ENCODE measurements around the gene ECE1. TPM values are rescaled to one million over a fixed set of nuclear protein-coding genes. Genes with fewer than 3 reads are reported as not detected.

ECE1 gene
- total RNA-seq, 1 experiment from 2014 or later = 101 TPM

DNA sequence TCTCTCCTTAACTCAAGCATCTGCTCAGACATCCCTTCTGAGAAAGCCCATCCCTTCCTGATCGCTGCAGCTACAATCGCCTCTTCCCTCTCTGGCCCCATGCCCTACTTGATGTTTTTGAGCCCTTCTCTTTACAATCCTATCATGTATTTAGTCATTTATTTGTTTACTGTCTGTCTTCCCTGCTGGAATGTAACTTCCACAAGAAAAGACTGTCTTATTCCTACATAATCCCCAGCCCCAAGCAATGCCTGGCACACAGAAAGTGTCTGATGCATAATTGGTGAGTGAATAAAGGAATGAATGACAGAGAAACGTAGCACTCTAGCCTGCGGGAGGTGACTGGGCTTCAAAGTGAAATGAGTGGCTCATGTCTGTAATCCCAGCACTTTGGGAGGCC, 25.4 kb downstream of the ECE1 start:
- intact Hi-C loops (cut with micrococcal nuclease; ENCODE audit: unreplicated experiment) = no loop called here
- no TSS peak for BruUV-seq (replicated peaks)
- DNase-seq = no peak

DNA sequence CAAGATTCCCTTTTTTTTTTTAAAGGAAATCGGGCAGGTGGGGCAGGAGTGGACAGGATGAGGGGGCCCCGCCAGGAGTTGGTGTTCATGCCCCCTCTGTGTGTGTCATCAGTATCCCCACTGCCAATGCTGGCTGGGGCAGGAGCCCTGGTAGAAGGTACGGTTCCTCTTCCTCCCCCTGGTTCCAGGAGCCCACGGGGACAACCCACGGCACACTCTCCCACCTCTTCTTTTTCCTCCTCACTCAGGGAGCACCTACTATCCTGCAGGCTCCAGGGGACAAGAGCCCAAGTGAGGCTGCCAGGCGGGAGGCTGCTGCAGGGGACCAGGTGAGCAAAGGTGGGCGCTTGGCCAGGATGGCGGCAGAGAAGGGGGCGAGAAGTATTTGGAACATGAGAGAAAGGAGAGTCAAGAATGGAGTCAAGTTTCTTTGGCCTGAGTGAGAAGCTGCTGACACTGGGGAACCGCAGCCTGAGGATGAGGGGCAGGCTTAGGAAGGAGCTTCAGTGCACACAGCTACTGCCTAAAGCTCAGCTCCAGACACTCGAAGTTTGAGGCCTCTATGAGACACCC, 26.5 kb downstream of the ECE1 start:
- H3K27me3 Mint-ChIP-seq (ENCODE audit: unreplicated experiment) = no peaks in the 10 kb centered on the region
- H3K27ac Mint-ChIP-seq (ENCODE audit: unreplicated experiment) = no peak overlapping the region
- no peak for DNase-seq
- intact Hi-C loops (cut with micrococcal nuclease; ENCODE audit: unreplicated experiment) = no loop called here
- H3K36me3 Mint-ChIP-seq (ENCODE audit: insufficient read depth, unreplicated experiment) = peaks cover 38% of the 10 kb centered on the region
- no peak overlapping the region for H3K4me3 Mint-ChIP-seq (ENCODE audit: low read depth, unreplicated experiment)
- TF ChIP-seq, protein P1, sequence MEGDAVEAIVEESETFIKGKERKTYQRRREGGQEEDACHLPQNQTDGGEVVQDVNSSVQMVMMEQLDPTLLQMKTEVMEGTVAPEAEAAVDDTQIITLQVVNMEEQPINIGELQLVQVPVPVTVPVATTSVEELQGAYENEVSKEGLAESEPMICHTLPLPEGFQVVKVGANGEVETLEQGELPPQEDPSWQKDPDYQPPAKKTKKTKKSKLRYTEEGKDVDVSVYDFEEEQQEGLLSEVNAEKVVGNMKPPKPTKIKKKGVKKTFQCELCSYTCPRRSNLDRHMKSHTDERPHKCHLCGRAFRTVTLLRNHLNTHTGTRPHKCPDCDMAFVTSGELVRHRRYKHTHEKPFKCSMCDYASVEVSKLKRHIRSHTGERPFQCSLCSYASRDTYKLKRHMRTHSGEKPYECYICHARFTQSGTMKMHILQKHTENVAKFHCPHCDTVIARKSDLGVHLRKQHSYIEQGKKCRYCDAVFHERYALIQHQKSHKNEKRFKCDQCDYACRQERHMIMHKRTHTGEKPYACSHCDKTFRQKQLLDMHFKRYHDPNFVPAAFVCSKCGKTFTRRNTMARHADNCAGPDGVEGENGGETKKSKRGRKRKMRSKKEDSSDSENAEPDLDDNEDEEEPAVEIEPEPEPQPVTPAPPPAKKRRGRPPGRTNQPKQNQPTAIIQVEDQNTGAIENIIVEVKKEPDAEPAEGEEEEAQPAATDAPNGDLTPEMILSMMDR (IDR thresholded peaks at IDR 0.05; ENCODE audit: unreplicated experiment) = no peak
- BruUV-seq (replicated peaks) = no TSS peak
- H3K4me1 Mint-ChIP-seq (ENCODE audit: low read depth, unreplicated experiment) = peaks cover 49% of the 10 kb centered on the region
- CTCF ChIA-PET = no interaction called here
- H3K9me3 Mint-ChIP-seq (ENCODE audit: low read depth, unreplicated experiment) = no peaks in the 10 kb centered on the region

More for the DNA sequence above, 25.4 kb downstream of the ECE1 start:
- H3K27ac Mint-ChIP-seq (ENCODE audit: unreplicated experiment) = peak overlapping the region; percentile 16
- H3K27me3 Mint-ChIP-seq (ENCODE audit: unreplicated experiment) = no peaks in the 10 kb centered on the region
- H3K36me3 Mint-ChIP-seq (ENCODE audit: insufficient read depth, unreplicated experiment) = peaks cover 40% of the 10 kb centered on the region
- CTCF ChIA-PET = no interaction called here
- TF ChIP-seq, protein P1 (IDR thresholded peaks at IDR 0.05; ENCODE audit: unreplicated experiment) = no peak
- H3K9me3 Mint-ChIP-seq (ENCODE audit: low read depth, unreplicated experiment) = no peaks in the 10 kb centered on the region
- peaks cover 49% of the 10 kb centered on the region for H3K4me1 Mint-ChIP-seq (ENCODE audit: low read depth, unreplicated experiment)
- no peak overlapping the region for H3K4me3 Mint-ChIP-seq (ENCODE audit: low read depth, unreplicated experiment)

DNA sequence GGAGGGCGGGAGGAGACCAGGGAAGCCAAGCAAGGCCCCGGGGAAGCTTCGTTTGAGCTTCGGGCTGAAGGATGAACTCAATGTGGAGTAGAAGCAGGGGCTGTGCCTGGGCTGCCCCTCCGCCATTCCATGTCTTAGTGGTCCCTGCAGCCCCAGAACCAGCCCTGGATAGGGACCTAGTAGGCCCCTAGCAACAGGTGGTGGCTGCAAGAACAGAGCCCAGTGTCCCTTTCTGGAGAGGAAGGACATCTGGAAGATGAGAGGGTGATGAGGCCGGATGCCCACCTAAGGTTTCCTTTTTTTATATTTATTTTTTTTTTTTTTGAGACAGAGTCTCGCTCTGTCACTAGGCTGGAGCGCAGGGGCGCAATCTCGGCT, 27.2 kb downstream of the ECE1 start:
- no TSS peak for BruUV-seq (replicated peaks)
- H3K27ac Mint-ChIP-seq (ENCODE audit: unreplicated experiment) = no peak overlapping the region
- intact Hi-C loops (cut with micrococcal nuclease; ENCODE audit: unreplicated experiment) = no loop called here
- DNase-seq = no peak
- no peaks in the 10 kb centered on the region for H3K27me3 Mint-ChIP-seq (ENCODE audit: unreplicated experiment)
- peaks cover 42% of the 10 kb centered on the region for H3K4me1 Mint-ChIP-seq (ENCODE audit: low read depth, unreplicated experiment)
- no peaks in the 10 kb centered on the region for H3K9me3 Mint-ChIP-seq (ENCODE audit: low read depth, unreplicated experiment)
- no peak overlapping the region for H3K4me3 Mint-ChIP-seq (ENCODE audit: low read depth, unreplicated experiment)
- TF ChIP-seq, protein P1 (IDR thresholded peaks at IDR 0.05; ENCODE audit: unreplicated experiment) = no peak
- CTCF ChIA-PET = no interaction called here
- peaks cover 31% of the 10 kb centered on the region for H3K36me3 Mint-ChIP-seq (ENCODE audit: insufficient read depth, unreplicated experiment)

DNA sequence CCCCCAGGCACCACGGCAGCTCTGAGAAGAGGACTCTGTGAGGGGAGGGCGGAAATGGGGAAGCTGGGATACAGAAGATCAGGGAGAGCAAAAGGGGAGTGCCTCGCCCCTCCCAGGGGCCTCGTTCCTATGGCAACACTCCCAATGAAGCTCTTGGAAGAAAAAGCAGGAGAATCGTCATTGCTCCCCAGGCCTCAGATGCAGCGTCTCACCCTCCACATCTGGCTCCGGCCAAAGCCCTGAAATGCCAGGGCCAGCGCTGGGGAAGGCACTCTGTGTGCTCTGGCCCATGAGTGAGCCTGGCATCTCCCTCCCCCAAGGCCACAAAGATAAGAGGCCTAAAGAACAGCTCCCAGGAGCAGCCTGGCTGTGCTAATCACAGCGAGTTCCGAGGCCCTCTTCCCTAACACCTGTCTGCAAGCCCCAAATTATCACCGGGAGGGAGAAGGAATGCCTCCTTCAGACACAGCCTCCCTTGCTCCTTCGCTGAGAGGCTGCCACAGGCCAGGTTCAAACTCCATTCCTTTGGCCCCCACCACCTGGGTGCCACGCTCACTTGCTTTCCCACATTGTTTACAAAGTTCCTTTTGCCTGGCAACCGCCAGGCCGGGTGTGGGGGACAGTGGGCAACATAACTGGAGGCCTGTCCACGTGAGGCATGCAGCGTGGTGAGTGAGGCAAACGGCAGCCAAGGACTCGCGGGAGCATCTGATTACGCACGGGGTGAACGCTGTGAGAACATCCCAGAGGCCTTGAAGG, 27.8 kb downstream of the ECE1 start:
- intact Hi-C loops (cut with micrococcal nuclease; ENCODE audit: unreplicated experiment) = no loop called here
- peaks cover 42% of the 10 kb centered on the region for H3K4me1 Mint-ChIP-seq (ENCODE audit: low read depth, unreplicated experiment)

More for the DNA sequence above, 27.8 kb downstream of the ECE1 start:
- peaks cover 27% of the 10 kb centered on the region for H3K36me3 Mint-ChIP-seq (ENCODE audit: insufficient read depth, unreplicated experiment)
- H3K27me3 Mint-ChIP-seq (ENCODE audit: unreplicated experiment) = no peaks in the 10 kb centered on the region
- peak overlapping the region; percentile 36 for H3K4me3 Mint-ChIP-seq (ENCODE audit: low read depth, unreplicated experiment)
- peak overlapping the region; percentile 95 for H3K27ac Mint-ChIP-seq (ENCODE audit: unreplicated experiment)
- no TSS peak for BruUV-seq (replicated peaks)
- CTCF ChIA-PET = interaction anchor here (0.6 to 1.9 kb wide), 8 partner anchors 8 to 265 kb away, joined by 3 to 11 read pairs (median 4); no protein-coding TSS in a partner anchor
- TF ChIP-seq, protein P1 (IDR thresholded peaks at IDR 0.05; ENCODE audit: unreplicated experiment) = no peak
- no peaks in the 10 kb centered on the region for H3K9me3 Mint-ChIP-seq (ENCODE audit: low read depth, unreplicated experiment)
- DNase-seq = peak; percentile 27
